ENCODE measurements around the gene GJB6. TPM values are rescaled to one million over a fixed set of nuclear protein-coding genes. Genes with fewer than 3 reads are reported as not detected.

Gene GJB6
- total RNA-seq, 1 experiment from 2014 or later, result not detected

- TF ChIP-seq GRHL2 (CRISPR knock-in tag; IDR thresholded peaks at IDR 0.05; ENCODE audit: insufficient replicate concordance, severe bottlenecking), result no peak
- TF ChIP-seq CTCF (IDR thresholded peaks at IDR 0.05), result no peak
- no peak for TF ChIP-seq SMAD4 (CRISPR knock-in tag; IDR thresholded peaks at IDR 0.05)
- TF ChIP-seq NFE2L1 (CRISPR knock-in tag; IDR thresholded peaks at IDR 0.05), result no peak
- no peak for TF ChIP-seq ZNF263 (CRISPR knock-in tag; IDR thresholded peaks at IDR 0.05; ENCODE audit: low read depth)
- TF ChIP-seq ZBTB43 (CRISPR knock-in tag; IDR thresholded peaks at IDR 0.05), result no peak
- no peak for TF ChIP-seq NFYB (CRISPR knock-in tag; conservative IDR thresholded peaks at IDR 0.05; ENCODE audit: low read depth)
- no peak for TF ChIP-seq SP1 (CRISPR knock-in tag; conservative IDR thresholded peaks at IDR 0.05)
- TF ChIP-seq IRF1 (CRISPR knock-in tag; IDR thresholded peaks at IDR 0.05), result no peak
- TF ChIP-seq CREM (CRISPR knock-in tag; IDR thresholded peaks at IDR 0.05), result no peak
- TF ChIP-seq ATF3 (CRISPR knock-in tag; conservative IDR thresholded peaks at IDR 0.05), result no peak
These were observed 38.8 kb downstream of the GJB6 start (continued) for GRCh38 chr13:20193162-20193906.

GRCh38 chr13:20192836-20193161 lies 39.3 kb downstream of the GJB6 start, which contains the start of gene GJB2:
GJB2 (minus strand) TSS chr13:20192938; CDS start chr13:20189581, 3,357 bp downstream.
- peak; percentile 28 for DNase-seq (ENCODE audit: low spot score)
- ATAC-seq, result no peak; the same call in 1 of the 2 replicates
- H3K9me3 Mint-ChIP-seq, result no peaks in the 10 kb centered on the region
- peaks cover 18% of the 10 kb centered on the region for H3K4me1 Mint-ChIP-seq
- peak within 1 kb of the TSS; percentile 68 for H3K4me3 Mint-ChIP-seq
- peaks cover 92% of the 10 kb centered on the region for H3K27me3 Mint-ChIP-seq (ENCODE audit: low read depth)
- no peak within 1 kb of the TSS for H3K27ac Mint-ChIP-seq
- no peak for TF ChIP-seq ZNF423 (CRISPR knock-in tag; IDR thresholded peaks at IDR 0.05)
- TF ChIP-seq ZNF232 (CRISPR knock-in tag; IDR thresholded peaks at IDR 0.05), result no peak
- TF ChIP-seq SMAD4 (CRISPR knock-in tag; IDR thresholded peaks at IDR 0.05), result no peak
- TF ChIP-seq E2F4 (CRISPR knock-in tag; IDR thresholded peaks at IDR 0.05; ENCODE audit: borderline replicate concordance, low read depth), result no peak
- TF ChIP-seq AFF4 (CRISPR knock-in tag; IDR thresholded peaks at IDR 0.05; ENCODE audit: borderline replicate concordance), result no peak
- CTCF ChIA-PET, result interaction anchor here (0.5 to 2.2 kb wide), 6 partner anchors 36 to 1051 kb away, joined by 3 to 9 read pairs (median 4); no protein-coding TSS in a partner anchor
- no peaks in the 10 kb centered on the region for H3K36me3 Mint-ChIP-seq
- POLR2A ChIA-PET, result no interaction called here

All from WTC11 (cell line).